ENCODE data around the gene PGBD5.

Gene PGBD5

DNA sequence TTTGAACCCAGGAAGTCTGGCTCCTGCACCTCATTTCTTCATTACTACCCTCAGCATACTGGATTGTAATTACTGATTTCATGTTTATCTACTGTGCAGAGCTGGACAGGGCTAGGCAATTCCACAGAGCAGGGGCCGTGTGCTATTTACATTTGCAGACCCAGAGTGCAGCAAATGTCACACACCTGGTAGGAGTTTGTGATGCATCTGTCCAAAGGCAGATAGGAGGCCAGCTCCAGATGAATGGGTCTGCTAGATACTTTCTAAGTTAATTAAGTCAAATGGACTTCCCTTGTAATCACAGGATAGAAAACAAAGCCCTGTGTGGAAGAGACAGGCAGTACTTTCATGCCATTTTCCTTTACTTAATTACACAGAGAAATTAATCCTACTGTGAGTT is 46.2 kb downstream of the PGBD5 start:
- Mint-ChIP-seq H3K4me1 (no peaks in the 10 kb centered on the region), H3K9me3 (peaks cover 10 to 14% of the 10 kb centered on the region in 2 donors), H3K4me3 (no peak overlapping the region), H3K27me3 (peaks cover 32% of the 10 kb centered on the region), H3K27ac (no peak overlapping the region)
- ATAC-seq (no peak), DNase-seq (no peak)

DNA sequence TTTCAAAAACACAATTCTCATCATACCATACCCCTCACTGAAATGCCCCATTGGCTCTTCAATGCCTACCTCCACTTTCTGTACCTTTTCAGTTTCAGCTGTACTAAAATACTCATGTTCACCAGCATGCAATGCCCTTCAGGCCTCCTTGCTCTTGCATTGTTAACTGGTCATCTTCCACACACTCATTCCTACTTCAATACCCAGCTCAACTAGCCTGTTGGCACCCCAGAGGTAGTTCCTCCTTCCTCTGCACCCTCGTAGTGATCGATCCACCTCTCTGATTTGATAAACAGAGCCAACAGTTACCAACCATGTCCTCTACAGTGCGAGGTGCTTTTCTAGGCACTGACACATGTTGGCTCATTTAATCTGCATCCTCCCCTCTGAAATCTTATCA is 46.7 kb downstream of the PGBD5 start:
- no peaks in the 10 kb centered on the region for H3K4me1 Mint-ChIP-seq
- DNase-seq (no peak), ATAC-seq (no peak)
- H3K27ac Mint-ChIP-seq, result no peak overlapping the region
- H3K4me3 Mint-ChIP-seq, result no peak overlapping the region
- peaks cover 10 to 14% of the 10 kb centered on the region in 2 donors for H3K9me3 Mint-ChIP-seq
- H3K27me3 Mint-ChIP-seq, result peaks cover 36% of the 10 kb centered on the region

DNA sequence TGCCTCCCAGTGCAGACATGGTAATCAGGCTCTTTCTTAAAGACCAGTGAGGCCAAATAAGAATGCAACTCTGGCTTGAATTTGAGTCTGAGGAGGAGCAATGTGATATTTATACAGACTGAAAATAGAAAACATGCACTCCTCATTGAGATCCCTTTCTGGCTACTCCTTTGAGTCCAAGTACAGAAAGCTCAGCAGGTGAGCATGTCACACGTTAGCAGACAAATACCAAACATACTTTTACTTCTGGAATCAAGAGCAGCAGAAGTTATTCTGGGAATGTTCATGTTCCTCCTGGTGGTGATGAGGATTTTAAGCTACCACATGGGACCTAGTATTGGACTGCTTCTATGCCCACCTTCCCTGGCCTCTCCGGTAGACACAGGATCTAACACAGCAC is 48.3 kb downstream of the PGBD5 start:
- H3K9me3 Mint-ChIP-seq, result peaks cover 10 to 14% of the 10 kb centered on the region in 2 donors
- H3K27me3 Mint-ChIP-seq, result peaks cover 36% of the 10 kb centered on the region
- no peak overlapping the region for H3K27ac Mint-ChIP-seq
- DNase-seq (no peak), ATAC-seq (no peak)
- no peaks in the 10 kb centered on the region for H3K4me1 Mint-ChIP-seq
- no peak overlapping the region for H3K4me3 Mint-ChIP-seq

DNA sequence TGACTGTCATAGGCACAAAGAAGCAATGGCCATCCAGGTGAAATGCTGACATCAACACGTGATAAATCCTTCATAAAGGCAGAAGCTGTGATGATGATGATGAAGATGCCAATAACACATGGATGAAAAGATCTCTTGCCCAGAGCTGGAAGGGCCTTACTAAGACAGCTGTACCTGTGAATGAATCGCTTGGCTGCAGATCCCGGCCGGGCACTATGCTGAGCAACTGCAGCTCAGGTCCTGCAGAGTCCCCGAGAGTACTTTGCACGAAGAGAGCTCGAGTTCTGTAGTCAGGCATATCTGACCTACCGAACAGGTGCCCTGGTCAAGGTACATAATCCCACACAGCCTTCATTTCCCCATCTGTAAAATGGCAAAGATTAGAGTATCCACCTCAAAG is 48.8 kb downstream of the PGBD5 start:
- DNase-seq, result no peak
- Mint-ChIP-seq H3K27ac (no peak overlapping the region), H3K4me3 (no peak overlapping the region), H3K9me3 (peaks cover 10 to 14% of the 10 kb centered on the region in 2 donors), H3K4me1 (no peaks in the 10 kb centered on the region), H3K27me3 (peaks cover 36% of the 10 kb centered on the region)
- ATAC-seq, result no peak

DNA sequence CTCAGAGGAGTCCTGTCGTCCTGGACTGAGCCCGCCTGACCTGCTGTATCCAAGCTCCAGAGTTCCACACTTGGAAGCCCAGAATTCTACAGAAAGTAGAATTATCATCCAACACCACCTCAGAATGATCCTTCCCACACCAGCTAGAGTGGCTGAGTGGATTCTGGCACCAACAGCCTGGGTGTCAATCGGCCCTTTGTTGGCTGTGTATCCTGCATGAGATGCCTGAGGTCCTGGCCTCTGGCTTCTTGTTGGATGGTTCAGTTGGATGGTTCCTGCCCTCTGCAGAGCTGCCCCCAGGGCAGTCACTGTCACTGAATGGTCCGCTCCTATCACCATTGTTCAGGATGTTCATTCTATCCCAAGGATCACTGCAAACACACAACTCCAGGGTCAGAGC is 49.8 kb downstream of the PGBD5 start:
- Mint-ChIP-seq H3K4me3 (no peak overlapping the region), H3K4me1 (no peaks in the 10 kb centered on the region), H3K27me3 (peaks cover 26% of the 10 kb centered on the region), H3K27ac (no peak overlapping the region), H3K9me3 (peaks cover 10 to 14% of the 10 kb centered on the region in 2 donors)
- DNase-seq (no peak), ATAC-seq (no peak)

DNA sequence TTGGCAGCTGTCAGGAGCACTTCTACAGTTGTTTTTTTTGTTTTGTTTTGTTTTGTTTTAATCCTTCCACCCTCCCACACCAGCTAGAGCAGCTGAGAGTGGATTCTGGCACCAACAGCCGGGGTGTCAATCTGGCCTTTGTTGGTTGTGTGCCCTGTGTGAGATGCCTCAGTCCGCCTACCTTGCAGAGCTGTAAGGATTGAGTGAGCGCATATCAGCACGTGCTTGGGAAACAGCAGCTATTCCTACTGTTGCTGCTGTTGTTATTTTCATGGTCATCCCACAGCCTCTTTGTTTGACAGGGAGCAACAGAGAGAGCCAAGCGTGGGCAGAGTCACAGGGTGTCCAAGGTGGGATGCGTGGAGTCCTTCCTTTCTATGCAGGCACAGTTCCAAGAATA is 50.4 kb downstream of the PGBD5 start:
- no peak for ATAC-seq

DNA sequence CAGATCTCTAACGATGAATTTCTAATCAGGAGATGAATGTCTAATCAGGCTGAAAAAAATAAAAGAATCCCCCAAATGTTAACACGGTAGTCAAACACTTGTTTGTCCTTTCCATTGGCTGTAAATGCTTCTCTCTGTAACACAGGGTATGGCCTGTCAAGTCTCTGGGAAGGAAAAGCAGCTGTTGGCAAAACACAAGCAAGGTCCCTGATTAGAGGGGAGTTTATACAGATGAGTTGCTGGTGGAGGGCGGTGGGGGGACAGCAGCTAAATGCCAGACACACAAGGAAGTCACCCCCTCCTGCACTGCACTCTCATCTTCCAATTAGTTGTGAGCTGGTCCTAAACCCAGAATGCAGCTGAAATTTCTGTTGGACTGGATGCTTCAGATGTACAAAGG is 51.0 kb downstream of the PGBD5 start:
- Mint-ChIP-seq H3K27ac (no peak overlapping the region), H3K4me1 (no peaks in the 10 kb centered on the region), H3K9me3 (peaks cover 10 to 14% of the 10 kb centered on the region in 2 donors), H3K4me3 (no peak overlapping the region), H3K27me3 (peaks cover 24% of the 10 kb centered on the region)
- DNase-seq, result no peak
- no peak for ATAC-seq

More for the DNA sequence above, 50.4 kb downstream of the PGBD5 start:
- no peak for DNase-seq
- no peaks in the 10 kb centered on the region for H3K4me1 Mint-ChIP-seq
- H3K27ac Mint-ChIP-seq, result no peak overlapping the region
- H3K27me3 Mint-ChIP-seq, result peaks cover 24% of the 10 kb centered on the region
- peaks cover 10 to 14% of the 10 kb centered on the region in 2 donors for H3K9me3 Mint-ChIP-seq
- no peak overlapping the region for H3K4me3 Mint-ChIP-seq

DNA sequence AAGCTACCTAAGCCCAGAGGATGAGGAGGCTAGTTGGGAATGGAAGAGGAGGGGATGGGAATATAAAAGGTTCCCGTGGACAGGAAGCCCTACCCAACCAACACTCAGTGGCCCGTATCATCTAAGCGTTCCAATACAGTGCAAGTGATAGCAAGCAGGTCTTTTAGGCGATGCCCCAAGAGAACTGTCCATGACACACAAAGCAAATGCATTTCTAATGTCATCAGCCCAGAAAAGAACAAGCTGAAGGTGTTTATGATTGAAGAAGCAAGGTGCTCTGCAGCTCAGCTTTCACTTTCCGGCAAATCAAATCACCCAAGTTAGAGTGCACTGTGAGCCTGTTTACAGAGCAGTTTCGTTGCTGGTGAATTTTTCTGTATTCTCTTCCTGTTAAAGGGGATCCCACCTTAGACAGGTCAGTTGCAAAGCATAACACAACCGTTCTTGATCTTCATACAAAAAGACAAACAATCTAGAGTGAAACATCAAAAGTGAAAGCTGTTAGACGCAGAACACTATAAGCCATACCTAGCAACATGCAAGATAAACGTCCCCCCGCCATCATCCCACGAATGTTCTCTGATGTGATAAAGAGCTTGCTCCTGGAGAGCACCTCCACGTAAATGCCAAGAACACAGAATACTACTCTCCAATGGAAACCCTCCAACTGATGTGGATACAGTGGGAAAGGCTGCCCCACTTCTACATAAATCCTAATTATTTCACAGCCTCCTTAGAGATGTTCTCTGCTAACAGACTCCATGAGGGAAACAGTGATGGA is 54.0 kb downstream of the PGBD5 start:
- no peak overlapping the region for H3K27ac Mint-ChIP-seq
- H3K4me1 Mint-ChIP-seq, result no peaks in the 10 kb centered on the region
- H3K9me3 Mint-ChIP-seq, result no peaks in the 10 kb centered on the region
- no peak for DNase-seq
- no peak for ATAC-seq
- no peak overlapping the region for H3K4me3 Mint-ChIP-seq
- peaks cover 16% of the 10 kb centered on the region for H3K27me3 Mint-ChIP-seq

DNA sequence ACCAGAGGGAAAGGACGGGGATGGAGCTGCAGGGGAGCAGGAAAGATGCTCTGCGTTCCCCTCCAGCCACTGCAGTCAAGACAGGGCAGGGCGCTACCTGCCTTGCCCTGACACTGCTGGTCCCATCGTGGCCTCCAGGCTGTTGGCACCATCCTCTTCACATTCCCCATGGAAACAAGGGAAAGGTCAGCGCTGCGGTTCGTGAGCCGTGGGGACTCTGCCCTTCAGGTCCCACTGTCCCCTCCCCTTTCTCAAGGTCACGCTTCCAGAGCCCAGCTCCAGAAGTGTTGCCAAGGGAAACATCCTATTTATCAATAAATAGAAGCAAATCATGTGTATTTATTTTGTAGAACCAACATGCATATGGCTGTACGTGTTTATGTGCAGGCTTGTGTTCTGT is 56.0 kb downstream of the PGBD5 start:
- no peak for DNase-seq
- ATAC-seq, result no peak
- Mint-ChIP-seq H3K4me3 (no peak overlapping the region), H3K27me3 (peaks cover 22% of the 10 kb centered on the region), H3K27ac (no peak overlapping the region), H3K9me3 (no peaks in the 10 kb centered on the region), H3K4me1 (no peaks in the 10 kb centered on the region)

DNA sequence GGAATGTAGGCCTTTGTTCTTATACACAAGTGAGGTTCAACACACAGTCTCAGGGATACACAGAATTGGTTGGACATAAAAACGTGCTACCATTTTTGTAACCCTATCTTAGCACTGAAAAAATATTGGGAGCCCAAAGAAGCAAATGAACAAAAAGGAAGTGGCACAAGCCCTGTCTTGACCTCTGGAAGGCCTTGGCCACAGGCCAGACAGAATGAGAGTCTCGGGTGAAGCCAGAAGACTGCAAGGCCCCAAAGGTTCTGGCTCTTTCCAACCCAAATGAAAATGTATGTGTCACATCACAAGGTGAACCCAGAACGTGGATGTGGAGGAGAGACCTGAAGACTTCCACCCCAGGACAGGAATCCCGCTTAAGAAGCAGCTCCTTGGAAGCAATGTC is 57.3 kb downstream of the PGBD5 start:
- Mint-ChIP-seq H3K4me3 (no peak overlapping the region), H3K9me3 (no peaks in the 10 kb centered on the region), H3K4me1 (no peaks in the 10 kb centered on the region), H3K27me3 (peaks cover 17% of the 10 kb centered on the region), H3K27ac (no peak overlapping the region)
- DNase-seq (no peak), ATAC-seq (no peak)

DNA sequence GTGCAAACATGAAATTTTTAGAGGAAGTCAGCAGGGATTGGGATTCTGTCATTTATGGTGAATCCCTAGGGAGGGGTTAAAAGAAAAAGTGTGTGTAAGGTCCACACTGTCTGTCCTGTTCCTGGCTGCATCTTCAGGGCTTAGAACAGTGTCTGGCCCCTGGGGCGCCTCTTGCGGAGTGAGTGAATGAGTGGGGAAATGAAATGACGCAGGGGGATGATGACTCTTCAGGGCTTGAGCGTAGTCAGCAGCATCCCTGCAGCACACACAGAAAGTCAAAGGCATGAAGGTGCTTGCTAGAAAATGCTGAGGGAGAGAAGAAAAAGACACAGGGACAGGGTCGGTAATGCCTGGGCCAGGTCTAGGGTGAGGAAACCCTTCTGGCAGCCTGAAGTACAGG is 57.8 kb downstream of the PGBD5 start:
- Mint-ChIP-seq H3K27me3 (peaks cover 17% of the 10 kb centered on the region), H3K9me3 (no peaks in the 10 kb centered on the region), H3K4me3 (no peak overlapping the region), H3K27ac (no peak overlapping the region), H3K4me1 (no peaks in the 10 kb centered on the region)
- ATAC-seq (no peak), DNase-seq (no peak)

DNA sequence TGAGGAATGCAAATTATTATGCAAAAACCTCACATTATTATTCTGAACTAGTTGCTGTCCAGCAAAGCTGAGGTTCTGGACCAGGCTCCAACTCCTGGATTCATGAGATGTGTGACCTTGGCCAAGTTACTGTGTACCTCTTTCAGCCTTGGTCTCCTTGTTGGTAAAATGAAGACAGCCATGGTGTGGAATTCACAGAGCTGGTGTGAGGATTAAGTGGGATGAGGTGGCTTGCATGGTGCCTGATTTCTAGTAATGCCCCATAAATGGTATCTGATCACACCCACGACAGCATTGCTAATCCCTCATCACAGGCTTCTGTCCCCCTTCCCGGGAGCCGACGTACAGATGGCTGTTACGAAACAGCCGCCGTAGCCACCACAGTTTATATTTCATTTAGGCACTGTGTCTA is 59.6 kb downstream of the PGBD5 start:
- Mint-ChIP-seq H3K9me3 (no peaks in the 10 kb centered on the region), H3K4me3 (no peak overlapping the region)
- no peak for ATAC-seq

DNA sequence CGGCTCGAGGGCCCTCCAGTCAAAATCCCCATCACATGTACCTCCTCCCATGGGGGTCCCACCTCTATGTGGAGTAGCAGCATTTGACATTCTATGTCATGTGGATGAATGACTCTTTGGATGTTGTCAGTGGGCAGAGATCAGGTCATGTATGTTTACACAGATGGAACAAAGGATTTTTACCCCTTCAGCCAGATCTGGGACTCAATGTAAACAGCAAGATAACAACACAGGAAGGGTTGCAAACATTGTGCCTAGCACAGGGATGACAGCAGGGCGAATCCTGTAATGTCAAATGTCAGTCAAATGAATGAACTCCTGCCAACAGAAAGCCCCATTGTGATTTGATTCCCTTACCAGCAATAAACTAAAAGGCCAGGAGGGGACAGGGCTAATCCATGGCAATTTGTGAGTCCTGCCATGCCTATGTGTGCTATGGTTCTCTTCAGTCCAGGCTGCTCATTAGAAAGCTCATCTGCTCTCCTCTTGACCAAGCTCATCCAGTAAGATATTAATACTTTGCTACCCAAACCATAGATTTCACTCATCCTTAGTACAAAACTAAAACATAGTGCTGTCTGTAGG is 60.3 kb downstream of the PGBD5 start:
- ATAC-seq, result no peak
- Mint-ChIP-seq H3K4me1 (no peaks in the 10 kb centered on the region), H3K27ac (no peak overlapping the region), H3K4me3 (no peak overlapping the region), H3K27me3 (peaks cover 17% of the 10 kb centered on the region), H3K9me3 (peaks cover 0 to 4% of the 10 kb centered on the region in 2 donors)
- DNase-seq, result no peak

More for the DNA sequence above, 59.6 kb downstream of the PGBD5 start:
- Mint-ChIP-seq H3K27me3 (peaks cover 17% of the 10 kb centered on the region), H3K27ac (no peak overlapping the region), H3K4me1 (no peaks in the 10 kb centered on the region)
- no peak for DNase-seq

DNA sequence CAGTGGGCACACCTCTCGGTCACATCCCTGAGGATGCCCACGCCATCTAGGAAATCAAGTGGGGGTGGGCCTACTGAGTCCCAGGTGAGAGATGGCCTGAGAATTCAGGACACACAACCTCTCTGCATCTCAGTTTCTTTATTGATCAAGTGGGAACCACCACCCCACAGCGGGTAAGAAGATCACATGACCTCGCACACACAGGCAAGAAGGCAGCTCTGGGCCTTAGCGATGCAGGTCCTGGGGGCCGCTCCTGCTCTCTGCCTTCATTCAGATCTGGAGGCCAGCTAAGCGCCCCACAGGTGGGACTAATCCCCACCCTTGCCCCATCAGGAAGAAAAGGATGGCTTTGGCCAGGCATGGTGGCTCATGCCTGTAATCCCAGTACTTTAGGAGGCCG is 63.2 kb downstream of the PGBD5 start:
- Mint-ChIP-seq H3K27ac (no peak overlapping the region), H3K9me3 (peaks cover 0 to 8% of the 10 kb centered on the region in 2 donors), H3K27me3 (peaks cover 17% of the 10 kb centered on the region), H3K4me3 (no peak overlapping the region), H3K4me1 (no peaks in the 10 kb centered on the region)
- ATAC-seq (no peak), DNase-seq (no peak)

DNA sequence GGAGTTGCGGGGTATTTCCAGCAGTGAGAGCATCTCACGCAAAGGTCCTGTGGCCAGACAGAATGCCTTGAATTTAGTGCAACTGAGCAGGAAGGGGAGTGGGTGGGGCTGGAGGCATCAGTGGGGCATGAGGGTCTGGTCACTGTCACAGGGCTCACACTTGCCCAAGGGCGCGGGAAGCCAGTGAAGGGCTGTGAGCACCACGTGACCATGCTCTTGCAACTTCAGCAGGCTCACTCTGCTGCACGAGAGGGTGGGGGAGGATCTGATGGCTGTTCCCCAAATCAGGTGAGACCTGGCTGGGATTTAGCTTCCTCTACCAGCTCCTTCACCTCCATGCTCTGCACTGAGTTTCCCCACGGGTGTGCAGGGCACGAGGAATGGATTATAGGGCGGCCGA is 64.2 kb downstream of the PGBD5 start:
- ATAC-seq, result no peak
- no peak overlapping the region for H3K27ac Mint-ChIP-seq
- no peak overlapping the region for H3K4me3 Mint-ChIP-seq
- peaks cover 12% of the 10 kb centered on the region for H3K27me3 Mint-ChIP-seq
- DNase-seq, result no peak
- H3K4me1 Mint-ChIP-seq, result no peaks in the 10 kb centered on the region
- peaks cover 0 to 8% of the 10 kb centered on the region in 2 donors for H3K9me3 Mint-ChIP-seq

DNA sequence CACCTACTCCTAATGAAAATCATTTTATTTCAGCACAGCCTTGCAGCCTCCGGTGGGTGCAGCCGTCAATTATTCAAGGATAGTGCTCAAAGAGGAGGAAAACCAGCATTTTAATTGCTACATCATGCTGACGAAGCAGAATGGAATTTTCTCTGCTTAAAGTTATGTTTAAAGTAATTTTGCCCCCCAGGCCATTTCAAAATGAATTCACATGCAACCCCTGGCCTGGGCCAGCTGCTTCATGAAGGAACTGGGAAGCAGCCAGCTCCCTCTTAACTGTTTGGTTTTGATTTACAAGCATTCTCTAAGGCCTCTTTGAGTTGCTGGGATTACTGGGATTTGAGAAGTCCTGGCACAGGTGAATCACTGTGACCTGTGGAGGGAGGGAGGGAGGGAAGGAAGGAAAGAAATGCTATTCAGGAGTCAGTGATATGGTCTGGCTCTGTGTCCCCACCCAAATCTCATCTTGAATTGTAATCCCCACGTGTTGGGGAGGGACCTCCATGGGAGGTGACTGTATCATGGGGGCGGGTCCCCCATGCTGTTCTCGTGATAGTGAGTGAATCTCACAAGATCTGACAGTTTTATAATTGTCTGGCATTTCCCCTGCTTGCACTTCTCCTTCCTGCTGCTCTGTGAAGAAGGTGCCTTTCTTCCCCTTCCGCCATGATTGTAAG is 66.0 kb downstream of the PGBD5 start:
- no peaks in the 10 kb centered on the region for H3K27me3 Mint-ChIP-seq
- ATAC-seq (no peak), DNase-seq (no peak)
- H3K4me3 Mint-ChIP-seq, result no peak overlapping the region
- no peak overlapping the region for H3K27ac Mint-ChIP-seq
- H3K9me3 Mint-ChIP-seq, result peaks cover 0 to 8% of the 10 kb centered on the region in 2 donors
- H3K4me1 Mint-ChIP-seq, result no peaks in the 10 kb centered on the region

Data from stimulated activated naive CD8-positive, alpha-beta T cell treated with anti-CD3 and anti-CD28 coated beads, Interleukin-15, amount 100 ng/mL, for 72 hours (primary cell).